Keratinocyte (primary cell): ENCODE data around the gene HDGF. TPM values are rescaled to one million over a fixed set of nuclear protein-coding genes. Genes with fewer than 3 reads are reported as not detected.

Experiments used
- DNase-seq: peaks from one replicate; pipeline ENCODE4 v3.0.0-alpha.2; 2011; ENCODE audit warnings: low read depth, missing footprints, low spot score
- FAIRE-seq: peaks from 2 replicates; lab custom pipeline; 2011; peaks lifted over from hg19 to GRCh38; lab: Jason Lieb, UNC
- H2AFZ ChIP-seq: 2 replicates; pipeline ENCODE4 v1.6.0; 2012; ENCODE audit warnings: low read length, control low read depth, inconsistent platforms; ENCODE audit not compliant: control insufficient read depth
- H3K27ac ChIP-seq: 2 replicates; pipeline ENCODE4 v1.5.1; 2011; ENCODE audit warnings: low read length; ENCODE audit not compliant: control insufficient read depth, insufficient read depth
- H3K27me3 ChIP-seq: 3 replicates; pipeline ENCODE4 v1.6.0; 2011; ENCODE audit warnings: low read length; ENCODE audit not compliant: control insufficient read depth, insufficient read depth; ENCODE audit errors: extremely low read depth
- H3K36me3 ChIP-seq, 2 experiments: 2 replicates in 1 of 2; 3 replicates in 1 of 2; pipeline ENCODE4 v1.5.1; 2011; ENCODE audit warnings: low read length in 2 of 2, mild to moderate bottlenecking in 1 of 2; ENCODE audit not compliant: control insufficient read depth in 2 of 2, insufficient read depth in 2 of 2; ENCODE audit errors: extremely low read depth in 1 of 2
- H3K4me1 ChIP-seq: 3 replicates; pipeline ENCODE4 v1.5.1; 2011; ENCODE audit warnings: low read length; ENCODE audit not compliant: control insufficient read depth, insufficient read depth; ENCODE audit errors: extremely low read depth
- H3K4me2 ChIP-seq: 3 replicates; pipeline ENCODE4 v1.6.0; 2011; ENCODE audit warnings: low read depth, low read length; ENCODE audit not compliant: control insufficient read depth, insufficient read depth; ENCODE audit errors: extremely low read depth
- H3K4me3 ChIP-seq, 3 experiments: fragments of 200-600 bp in 1 of 3; sonication (generic) in 1 of 3; 2 replicates in 2 of 3; 3 replicates in 1 of 3; pipeline ENCODE4 v1.5.1; 2011 to 2016; ENCODE audit warnings: low read length in 3 of 3, mild to moderate bottlenecking in 3 of 3, control low read depth in 2 of 3, inconsistent platforms in 1 of 3, low read depth in 1 of 3, mixed read lengths in 1 of 3, mixed run types in 1 of 3, moderate library complexity in 1 of 3; ENCODE audit not compliant: control insufficient read depth in 2 of 3, insufficient read depth in 2 of 3; ENCODE audit errors: extremely low read depth in 1 of 3
- H3K79me2 ChIP-seq: 2 replicates; pipeline ENCODE4 v1.6.0; 2012; ENCODE audit warnings: low read length; ENCODE audit not compliant: control insufficient read depth, insufficient read depth
- H3K9ac ChIP-seq: 3 replicates; pipeline ENCODE4 v1.6.0; 2011; ENCODE audit warnings: low read length; ENCODE audit not compliant: control insufficient read depth, insufficient read depth; ENCODE audit errors: extremely low read depth
- H3K9me1 ChIP-seq: 3 replicates; pipeline ENCODE4 v1.6.0; 2011; ENCODE audit warnings: low read length; ENCODE audit not compliant: control insufficient read depth, insufficient read depth; ENCODE audit errors: extremely low read depth
- H3K9me3 ChIP-seq: 2 replicates; pipeline ENCODE4 v1.5.1; 2012; ENCODE audit warnings: low read depth, low read length; ENCODE audit not compliant: control insufficient read depth
- H4K20me1 ChIP-seq: 3 replicates; pipeline ENCODE4 v1.6.0; 2011; ENCODE audit warnings: low read length; ENCODE audit not compliant: control insufficient read depth, insufficient read depth; ENCODE audit errors: extremely low read depth
- CTCF ChIP-seq, 3 experiments: IDR thresholded peaks in 1 of 3; conservative IDR thresholded peaks in 1 of 3; optimal IDR thresholded peaks in 1 of 3; 2 replicates in 2 of 3; 3 replicates in 1 of 3; pipeline versions ENCODE3 to v1.5.1; 2011; ENCODE audit warnings: low read length in 3 of 3, mild to moderate bottlenecking in 3 of 3, moderate library complexity in 2 of 3, control low read depth in 1 of 3, inconsistent platforms in 1 of 3; ENCODE audit not compliant: insufficient read depth in 2 of 3; ENCODE audit errors: extremely low read depth in 1 of 3
- EZH2 ChIP-seq: IDR thresholded peaks from one replicate; pipeline ENCODE4 v1.6.1; 2012; ENCODE audit warnings: inconsistent platforms, mild to moderate bottlenecking, low read length, moderate library complexity
- dilution Hi-C: fragments of 300-500 bp; cut with MboI; formaldehyde crosslinking; loops from one replicate; pipeline ENCODE4 v1.7.0; 2020; ENCODE audit warnings: low sequenced_read_pairs; ENCODE audit not compliant: extremely low pct_ligation_motif_present
- polyA plus RNA-seq, 5 experiments: library from polyadenylated mRNA; depleted of rRNA in 3 of 5; stranded (reverse) in 3 of 5; stranded (forward) in 1 of 5; unstranded in 1 of 5; fragments of >200 nt; gene quantifications; 1 replicate in 1 of 5; 2 replicates in 3 of 5; 3 replicates in 1 of 5; pipeline versions ENCODE4 v1.2.1 to v1.2.3, GENCODE V29; 2011 to 2012; ENCODE audit warnings: missing spikeins in 2 of 5, low read depth in 1 of 5, low replicate concordance in 1 of 5

The HDGF gene
- polyA plus RNA-seq, 1 donor (not counting 4 experiments of a cell fraction or from before 2014, with no cell fraction given) = 240 TPM

GRCh38 chr1:156740237-156740740 lies 11.2 kb downstream of the HDGF start:
- peaks cover 34% of the 10 kb centered on the region for H3K79me2 ChIP-seq
- no peaks in the 10 kb centered on the region for H3K9me3 ChIP-seq
- H3K9ac ChIP-seq = peak overlapping the region; percentile 90
- peak overlapping the region; percentile 63 to 83 (median 75) for H3K4me3 ChIP-seq
- H4K20me1 ChIP-seq = no peaks in the 10 kb centered on the region
- DNase-seq (no peak), FAIRE-seq (peak; percentile 56)
- TF ChIP-seq CTCF (optimal IDR thresholded peaks at IDR 0.05 in 1 of 3, IDR thresholded peaks at IDR 0.05 in 1 of 3, conservative IDR thresholded peaks at IDR 0.05 in 1 of 3; ENCODE audit: extremely low read depth in 1 of 3, insufficient read depth in 2 of 3, low read length in 3 of 3) = no peak
- TF ChIP-seq EZH2 = no peak
- peak overlapping the region; percentile 86 for H3K4me2 ChIP-seq
- peak overlapping the region; percentile 73 for H3K27ac ChIP-seq
- H3K27me3 ChIP-seq = no peaks in the 10 kb centered on the region
- dilution Hi-C loops = no loop called here
- peaks cover 8% of the 10 kb centered on the region for H3K4me1 ChIP-seq
- H2AFZ ChIP-seq = peak overlapping the region; percentile 21
- H3K36me3 ChIP-seq = peaks cover 28 to 43% of the 10 kb centered on the region in 2 experiments
- H3K9me1 ChIP-seq = no peaks in the 10 kb centered on the region

DNA sequence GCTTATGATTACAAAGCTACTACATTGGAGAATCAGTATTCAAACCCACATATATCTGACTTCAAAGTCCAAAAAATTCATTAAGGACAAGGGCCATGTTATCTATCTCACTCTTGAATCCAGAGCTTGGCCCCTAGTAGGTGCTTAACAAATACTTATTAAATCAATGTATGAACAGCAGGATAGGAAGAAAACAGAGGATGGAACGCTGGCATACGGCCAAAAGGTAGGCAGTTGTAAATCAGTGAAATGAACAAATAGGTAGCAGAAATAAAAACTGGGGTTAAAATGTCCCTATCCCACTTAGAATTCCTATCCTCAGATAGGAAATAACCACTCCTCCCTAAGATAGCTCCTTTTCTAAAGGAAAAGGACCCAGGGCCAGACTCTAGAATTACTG lies 12.6 kb downstream of the HDGF start:
- Histone ChIP-seq H3K4me1 (peaks cover 8% of the 10 kb centered on the region), H3K4me3 (no peak overlapping the region), H3K36me3 (peaks cover 21 to 38% of the 10 kb centered on the region in 2 experiments), H2AFZ (no peak overlapping the region), H3K9ac (no peak overlapping the region), H3K9me1 (no peaks in the 10 kb centered on the region), H4K20me1 (no peaks in the 10 kb centered on the region), H3K79me2 (peaks cover 24% of the 10 kb centered on the region), H3K4me2 (no peak overlapping the region), H3K27ac (no peak overlapping the region), H3K9me3 (no peaks in the 10 kb centered on the region), H3K27me3 (no peaks in the 10 kb centered on the region)
- no peak for FAIRE-seq
- TF ChIP-seq EZH2 (no peak), CTCF (optimal IDR thresholded peaks at IDR 0.05 in 1 of 3, IDR thresholded peaks at IDR 0.05 in 1 of 3, conservative IDR thresholded peaks at IDR 0.05 in 1 of 3; ENCODE audit: extremely low read depth in 1 of 3, insufficient read depth in 2 of 3, low read length in 3 of 3) (no peak)
- dilution Hi-C loops = no loop called here
- no peak for DNase-seq
